GM23248 (cell line): ENCODE data around the gene FTH1.

ENCODE experiments used
- EZH2 ChIP-seq: fragments of 200-600 bp; sonication (generic); IDR thresholded peaks from 2 replicates; pipeline ENCODE4 v1.6.1; 2018; ENCODE audit warnings: antibody characterized with exemption, mild to moderate bottlenecking; ENCODE audit not compliant: insufficient read depth, poor library complexity, severe bottlenecking
- EZH2phosphoT487 ChIP-seq: fragments of 200-600 bp; sonication (generic); IDR thresholded peaks from 2 replicates; pipeline ENCODE4 v1.6.1; 2018; ENCODE audit warnings: antibody characterized with exemption, moderate library complexity, mild to moderate bottlenecking, low read depth; ENCODE audit not compliant: insufficient read depth

- TF ChIP-seq EZH2phosphoT487: no peak
- no peak for TF ChIP-seq EZH2
These were observed 45.0 kb upstream of the FTH1 start for GRCh38 chr11:62012451-62012831.
